Femur (tissue), 1 donor: ENCODE results near the gene NDUFA3.
A peak's percentile ranks its signal among the peaks of the same experiment; 100 is the strongest.
"Not testable (repeated sequence)": the region's sequence is repeated elsewhere in the genome, so short reads cannot be mapped to it uniquely, and the experiment has no call there.

Experiments
- DNase-seq: peaks from one replicate; pipeline ENCODE4 v3.0.0-alpha.2; 2017

The NDUFA3 gene

GRCh38 chr19:54102421-54103169, at the start of gene NDUFA3:
NDUFA3 (plus strand) TSS chr19:54102855; CDS start chr19:54102879, 24 bp downstream.
- peak; percentile 99 for DNase-seq

- DNase-seq: peak; percentile 42
These were observed 40.0 kb upstream of the NDUFA3 start for GRCh38 chr19:54062643-54063042.

GRCh38 chr19:54063350-54064116, 39.1 kb upstream of the NDUFA3 start, which contains the start of gene VSTM1:
VSTM1 (minus strand) TSS chr19:54063897; CDS start chr19:54063777, 120 bp downstream.
- no peak for DNase-seq

- DNase-seq: no peak
These were observed 33.2 kb upstream of the NDUFA3 start for GRCh38 chr19:54069470-54069869.

GRCh38 chr19:54073829-54074228, 28.8 kb upstream of the NDUFA3 start:
- no peak for DNase-seq

- DNase-seq: no peak
These were observed 27.8 kb upstream of the NDUFA3 start for GRCh38 chr19:54074851-54075250.

GRCh38 chr19:54077334-54077733, 25.3 kb upstream of the NDUFA3 start:
- DNase-seq: no peak

- no peak for DNase-seq
These were observed 21.6 kb upstream of the NDUFA3 start, which contains the start of gene TARM1 for GRCh38 chr19:54081032-54081431. TARM1 (minus strand) TSS chr19:54081365; CDS start chr19:54081340, 25 bp downstream.

- no peak for DNase-seq
These were observed 18.2 kb upstream of the NDUFA3 start for GRCh38 chr19:54084410-54084809.

GRCh38 chr19:54094426-54095000, 8.1 kb upstream of the NDUFA3 start:
- no peak for DNase-seq

GRCh38 chr19:54095136-54095858, 7.4 kb upstream of the NDUFA3 start:
- DNase-seq: no peak

- DNase-seq: peak; percentile 55
These were observed 6.6 kb upstream of the NDUFA3 start for GRCh38 chr19:54095859-54096616.

- DNase-seq: no peak
These were observed 6.0 kb upstream of the NDUFA3 start for GRCh38 chr19:54096617-54097106.

GRCh38 chr19:54099190-54099902, 3.3 kb upstream of the NDUFA3 start:
- no peak for DNase-seq

GRCh38 chr19:54099903-54100255, 2.8 kb upstream of the NDUFA3 start:
- DNase-seq: not testable (repeated sequence)

GRCh38 chr19:54100561-54100960, 2.1 kb upstream of the NDUFA3 start, which contains the start of gene OSCAR:
OSCAR (minus strand) TSS chr19:54100803; CDS start chr19:54100792, 11 bp downstream.
- DNase-seq: peak; percentile 44

GRCh38 chr19:54104998-54105715, 2.5 kb downstream of the NDUFA3 start:
- peak; percentile 9 for DNase-seq

- peak; percentile 15 for DNase-seq
These were observed 3.1 kb downstream of the NDUFA3 start for GRCh38 chr19:54105796-54106195.

- peak; percentile 11 for DNase-seq
These were observed 4.1 kb downstream of the NDUFA3 start for GRCh38 chr19:54106716-54107115.

- peak; percentile 13 for DNase-seq
These were observed 5.3 kb downstream of the NDUFA3 start for GRCh38 chr19:54107876-54108490.
